Neural cell (in vitro differentiated cells): ENCODE data around the gene LRRC53. TPM values are rescaled to one million over a fixed set of nuclear protein-coding genes. Genes with fewer than 3 reads are reported as not detected.

Source experiments
- H2AFZ ChIP-seq: fragments of 200-600, 300-800 bp; sonication (generic), shearing (Covaris generic); 2 replicates; pipeline ENCODE4 v1.6.0; 2014; ENCODE audit warnings: low read depth, mild to moderate bottlenecking, antibody characterized with exemption, low read length, moderate library complexity
- H3F3A ChIP-seq: fragments of 200-600 bp; shearing (Covaris generic); 2 replicates; pipeline ENCODE4 v1.6.1; 2016; ENCODE audit warnings: mild to moderate bottlenecking, moderate library complexity, mixed read lengths, antibody characterized with exemption, low read length; ENCODE audit not compliant: insufficient read depth, poor library complexity, severe bottlenecking
- H3K27ac ChIP-seq: fragments of 200-600, 300-800 bp; sonication (generic), shearing (Covaris generic); 2 replicates; pipeline ENCODE4 v1.5.1; 2014; ENCODE audit warnings: mild to moderate bottlenecking, low read length, moderate library complexity
- H3K27me3 ChIP-seq: fragments of 300-800, 200-600 bp; sonication (generic), shearing (Covaris generic); 2 replicates; pipeline ENCODE4 v1.6.0; 2014; ENCODE audit warnings: mild to moderate bottlenecking, low read depth, low read length, moderate library complexity; ENCODE audit not compliant: insufficient read depth
- H3K36me3 ChIP-seq: fragments of 300-800, 200-600 bp; sonication (generic), shearing (Covaris generic); 2 replicates; pipeline ENCODE4 v1.5.1; 2014; ENCODE audit warnings: mild to moderate bottlenecking, antibody characterized with exemption, low read length, moderate library complexity; ENCODE audit not compliant: insufficient read depth
- H3K4me2 ChIP-seq: fragments of 300-800, 200-600 bp; sonication (generic), shearing (Covaris generic); 2 replicates; pipeline ENCODE4 v1.6.0; 2014; ENCODE audit warnings: mild to moderate bottlenecking, low read length
- H3K4me3 ChIP-seq: fragments of 300-800, 200-600 bp; sonication (generic), shearing (Covaris generic); 2 replicates; pipeline ENCODE4 v1.5.1; 2014; ENCODE audit warnings: mild to moderate bottlenecking, low read length, moderate library complexity
- H3K79me2 ChIP-seq: fragments of 200-600 bp; shearing (Covaris generic); replicated peaks from 2 replicates; pipeline ENCODE4 v1.6.0; 2014; ENCODE audit warnings: mild to moderate bottlenecking, low read length, moderate library complexity; ENCODE audit not compliant: insufficient read depth
- H3K9ac ChIP-seq: fragments of 300-800, 200-600 bp; sonication (generic), shearing (Covaris generic); 2 replicates; pipeline ENCODE4 v1.6.1; 2016; ENCODE audit warnings: mild to moderate bottlenecking, low read length, mixed read lengths
- H3K9me2 ChIP-seq: fragments of 200-600 bp; shearing (Covaris generic); 2 replicates; pipeline ENCODE4 v1.6.1; 2016; ENCODE audit warnings: mild to moderate bottlenecking, low read length, mixed read lengths; ENCODE audit not compliant: insufficient read depth
- H3K9me3 ChIP-seq: fragments of 200-600, 300-800 bp; sonication (generic), shearing (Covaris generic); 2 replicates; pipeline ENCODE4 v1.6.1; 2016; ENCODE audit warnings: mild to moderate bottlenecking, mixed run types, low read length, moderate library complexity, mixed read lengths
- H4K20me1 ChIP-seq: fragments of 200-600 bp; shearing (Covaris generic); 2 replicates; pipeline ENCODE4 v1.6.1; 2016; ENCODE audit warnings: mild to moderate bottlenecking, mixed run types; ENCODE audit not compliant: insufficient read depth
- CTCF ChIP-seq: fragments of 450-650 bp; IDR thresholded peaks from 2 replicates; pipeline ENCODE4 v1.5.1; 2014; ENCODE audit warnings: antibody characterized with exemption, mild to moderate bottlenecking, moderate library complexity; ENCODE audit not compliant: poor library complexity, severe bottlenecking
- EP300 ChIP-seq: fragments of 450-650 bp; conservative IDR thresholded peaks from 2 replicates; pipeline ENCODE4 v1.6.1; 2014; ENCODE audit warnings: antibody characterized with exemption, mild to moderate bottlenecking, moderate library complexity; ENCODE audit not compliant: poor library complexity, severe bottlenecking
- EZH2 ChIP-seq: fragments of 200-600, 300-800 bp; shearing (Covaris generic), sonication (generic); IDR thresholded peaks from 2 replicates; pipeline ENCODE4 v1.6.1; 2014; ENCODE audit warnings: antibody characterized with exemption, low read length, borderline replicate concordance, mild to moderate bottlenecking; ENCODE audit not compliant: insufficient read depth, poor library complexity, severe bottlenecking
- MXI1 ChIP-seq: fragments of 450-650 bp; conservative IDR thresholded peaks from 2 replicates; pipeline ENCODE4 v1.6.1; 2014; ENCODE audit warnings: antibody characterized with exemption, mild to moderate bottlenecking; ENCODE audit not compliant: poor library complexity, severe bottlenecking
- POLR2AphosphoS5 ChIP-seq: IDR thresholded peaks from 2 replicates; pipeline ENCODE4 v1.6.1; 2012
- RAD21 ChIP-seq: fragments of 450-650 bp; conservative IDR thresholded peaks from 2 replicates; pipeline ENCODE4 v1.6.1; 2014; ENCODE audit warnings: antibody characterized with exemption, mild to moderate bottlenecking, moderate library complexity
- REST ChIP-seq: IDR thresholded peaks from 2 replicates; pipeline ENCODE4 v1.6.1; 2012; ENCODE audit warnings: borderline replicate concordance
- SMC3 ChIP-seq: fragments of 450-650 bp; conservative IDR thresholded peaks from 2 replicates; pipeline ENCODE4 v1.6.1; 2014; ENCODE audit warnings: antibody characterized with exemption, mild to moderate bottlenecking, moderate library complexity; ENCODE audit not compliant: poor library complexity
- TAF1 ChIP-seq: IDR thresholded peaks from 2 replicates; pipeline ENCODE4 v1.6.1; 2012; ENCODE audit warnings: low read depth
- polyA plus RNA-seq: library from polyadenylated mRNA; depleted of rRNA; stranded (reverse); fragments of >200 nt; gene quantifications from 2 replicates; pipeline ENCODE4 v1.2.3, GENCODE V29; 2014

LRRC53 gene
- polyA plus RNA-seq, 1 donor from 2014 or later: not detected

- Histone ChIP-seq H2AFZ (peak overlapping the region; percentile 40), H4K20me1 (no peaks in the 10 kb centered on the region), H3K27me3 (no peaks in the 10 kb centered on the region), H3K36me3 (no peaks in the 10 kb centered on the region), H3K27ac (peak overlapping the region; percentile 88), H3K79me2 (no peaks in the 10 kb centered on the region), H3K9ac (peak overlapping the region; percentile 69), H3K9me2 (no peaks in the 10 kb centered on the region), H3K4me2 (peak overlapping the region; percentile 23), H3F3A (peaks cover 17% of the 10 kb centered on the region), H3K9me3 (no peaks in the 10 kb centered on the region), H3K4me3 (peak overlapping the region; percentile 32)
- TF ChIP-seq CTCF (peak; percentile 95), SMC3 (peak; percentile 82), RAD21 (peak; percentile 91), TAF1 (no peak), EZH2 (no peak)
These were observed 8.1 kb downstream of the LRRC53 start for GRCh38 chr1:74504125-74504932.

- H3K9me2 ChIP-seq: no peaks in the 10 kb centered on the region
- no peak overlapping the region for H2AFZ ChIP-seq
- H3K9me3 ChIP-seq: no peaks in the 10 kb centered on the region
- no peaks in the 10 kb centered on the region for H3K27me3 ChIP-seq
- no peak for TF ChIP-seq CTCF
- no peak for TF ChIP-seq RAD21
- TF ChIP-seq SMC3: no peak
- no peak for TF ChIP-seq TAF1
- no peak for TF ChIP-seq POLR2AphosphoS5
- TF ChIP-seq EP300: no peak
- TF ChIP-seq EZH2: no peak
- no peak for TF ChIP-seq MXI1
- no peak for TF ChIP-seq REST
- no peak overlapping the region for H3K4me2 ChIP-seq
- H3K79me2 ChIP-seq: no peaks in the 10 kb centered on the region
- no peaks in the 10 kb centered on the region for H4K20me1 ChIP-seq
- H3K4me3 ChIP-seq: no peak overlapping the region
- no peak overlapping the region for H3K9ac ChIP-seq
- peaks cover 17% of the 10 kb centered on the region for H3F3A ChIP-seq
- H3K36me3 ChIP-seq: no peaks in the 10 kb centered on the region
- no peak overlapping the region for H3K27ac ChIP-seq
These were observed 9.6 kb downstream of the LRRC53 start for GRCh38 chr1:74502858-74503257.
